HT1080 (cell line): ENCODE measurements around the gene CDYL. TPM values are rescaled to one million over a fixed set of nuclear protein-coding genes. Genes with fewer than 3 reads are reported as not detected.

Source experiments
- DNase-seq: peaks from one replicate; pipeline ENCODE4 v3.0.0-alpha.2; 2015; ENCODE audit warnings: low read depth
- total RNA-seq: library from RNA; depleted of rRNA; stranded (reverse); fragments of >200 nt; shearing (Covaris generic); gene quantifications from 2 replicates; pipeline ENCODE4 v1.2.3, GENCODE V29; 2014

Gene CDYL
- total RNA-seq, 1 experiment from 2014 or later = 28.4 TPM

- DNase-seq = no peak
These were observed 129.6 kb downstream of the CDYL start for GRCh38 chr6:4905826-4906225.

GRCh38 chr6:4906293-4907276 lies 130.4 kb downstream of the CDYL start:
- DNase-seq = no peak

GRCh38 chr6:4907602-4908001 lies 131.4 kb downstream of the CDYL start:
- no peak for DNase-seq

GRCh38 chr6:4908062-4908461 lies 131.9 kb downstream of the CDYL start:
- no peak for DNase-seq

- no peak for DNase-seq
These were observed 133.0 kb downstream of the CDYL start for GRCh38 chr6:4909063-4909706.

GRCh38 chr6:4910037-4910760 lies 134.0 kb downstream of the CDYL start:
- DNase-seq = no peak

GRCh38 chr6:4912559-4912958 lies 136.4 kb downstream of the CDYL start:
- no peak for DNase-seq

- no peak for DNase-seq
These were observed 137.7 kb downstream of the CDYL start for GRCh38 chr6:4913705-4914419.

GRCh38 chr6:4914420-4915159 lies 138.4 kb downstream of the CDYL start:
- peak; percentile 19 for DNase-seq

- DNase-seq = no peak
These were observed 140.9 kb downstream of the CDYL start for GRCh38 chr6:4916954-4917561.

GRCh38 chr6:4920914-4921410 lies 144.8 kb downstream of the CDYL start:
- peak; percentile 83 for DNase-seq

- no peak for DNase-seq
These were observed 146.4 kb downstream of the CDYL start for GRCh38 chr6:4922488-4923037.

GRCh38 chr6:4923081-4923480 lies 146.9 kb downstream of the CDYL start:
- DNase-seq = no peak

GRCh38 chr6:4924661-4925271 lies 148.6 kb downstream of the CDYL start:
- DNase-seq = no peak

GRCh38 chr6:4925580-4925979 lies 149.4 kb downstream of the CDYL start:
- DNase-seq = no peak

GRCh38 chr6:4928426-4928825 lies 152.2 kb downstream of the CDYL start:
- peak; percentile 27 for DNase-seq

- no peak for DNase-seq
These were observed 153.0 kb downstream of the CDYL start for GRCh38 chr6:4929097-4929718.

- DNase-seq = no peak
These were observed 154.0 kb downstream of the CDYL start for GRCh38 chr6:4930025-4930691.
